Measurements from ENCODE around the gene UBL4A. TPM values are rescaled to one million over a fixed set of nuclear protein-coding genes. Genes with fewer than 3 reads are reported as not detected.

The UBL4A gene
- total RNA-seq, 1 donor, result 32.0 TPM

- DNase-seq (ENCODE audit: low read depth), result no peak
- no peak for TF ChIP-seq CTCF (IDR thresholded peaks at IDR 0.05; ENCODE audit: insufficient read depth, low read depth, low read length)
- H3K4me3 ChIP-seq (ENCODE audit: low read depth, low read length), result no peak overlapping the region
Measured at GRCh38 chrX:154481911-154482601, 4.4 kb downstream of the UBL4A start.

GRCh38 chrX:154481195-154481594 is 5.2 kb downstream of the UBL4A start:
- DNase-seq (ENCODE audit: low read depth), result no peak
- H3K4me3 ChIP-seq (ENCODE audit: low read depth, low read length), result no peak overlapping the region
- TF ChIP-seq CTCF (IDR thresholded peaks at IDR 0.05; ENCODE audit: insufficient read depth, low read depth, low read length), result no peak

GRCh38 chrX:154478728-154479622 is 7.4 kb downstream of the UBL4A start, which contains the start of gene LAGE3:
TSS of gene LAGE3 (minus strand) at chrX:154479281. CDS start at chrX:154478915, 366 bp downstream.
- TF ChIP-seq CTCF (IDR thresholded peaks at IDR 0.05; ENCODE audit: insufficient read depth, low read depth, low read length), result no peak
- H3K4me3 ChIP-seq (ENCODE audit: low read depth, low read length), result peak within 1 kb of the TSS; percentile 63
- DNase-seq (ENCODE audit: low read depth), result peak; percentile 94

GRCh38 chrX:154477891-154478477 is 8.4 kb downstream of the UBL4A start:
- TF ChIP-seq CTCF (IDR thresholded peaks at IDR 0.05; ENCODE audit: insufficient read depth, low read depth, low read length), result no peak
- DNase-seq (ENCODE audit: low read depth), result no peak
- H3K4me3 ChIP-seq (ENCODE audit: low read depth, low read length), result peak overlapping the region; percentile 63

- no peak for TF ChIP-seq CTCF (IDR thresholded peaks at IDR 0.05; ENCODE audit: insufficient read depth, low read depth, low read length)
- no peak overlapping the region for H3K4me3 ChIP-seq (ENCODE audit: low read depth, low read length)
- DNase-seq (ENCODE audit: low read depth), result no peak
Measured at GRCh38 chrX:154476821-154477220, 9.6 kb downstream of the UBL4A start.

- H3K4me3 ChIP-seq (ENCODE audit: low read depth, low read length), result no peak overlapping the region
- no peak for DNase-seq (ENCODE audit: low read depth)
- TF ChIP-seq CTCF (IDR thresholded peaks at IDR 0.05; ENCODE audit: insufficient read depth, low read depth, low read length), result no peak
Measured at GRCh38 chrX:154473683-154474082, 12.7 kb downstream of the UBL4A start.
